Activated naive CD8-positive, alpha-beta T cell treated with anti-CD3 and anti-CD28 coated beads, Interleukin-2, amount 50 U/mL, for 24 hours (primary cell): ENCODE results near the gene GFRAL.
"Not testable (repeated sequence)": the region's sequence is repeated elsewhere in the genome, so short reads cannot be mapped to it uniquely, and the experiment has no call there.

Source experiments
- ATAC-seq: fragments of 150-1000 bp; cut with Tn5 transposase; one replicate; pipeline ENCODE4 v1.10.0; 2021
- DNase-seq: peaks from one replicate; pipeline ENCODE4 v3.0.0; 2021
- H3K27ac Mint-ChIP-seq: one replicate; pipeline ENCODE4 v1.8.0; 2021; ENCODE audit warnings: mild to moderate bottlenecking, mixed read lengths
- H3K27me3 Mint-ChIP-seq: one replicate; pipeline ENCODE4 v1.8.0; 2021; ENCODE audit warnings: mixed read lengths
- H3K36me3 Mint-ChIP-seq: one replicate; pipeline ENCODE4 v1.8.0; 2021; ENCODE audit warnings: low read depth, mixed read lengths
- H3K4me1 Mint-ChIP-seq: one replicate; pipeline ENCODE4 v1.8.0; 2021; ENCODE audit warnings: mixed read lengths
- H3K4me3 Mint-ChIP-seq: one replicate; pipeline ENCODE4 v1.8.0; 2021; ENCODE audit warnings: mild to moderate bottlenecking, moderate library complexity, mixed read lengths
- H3K9me3 Mint-ChIP-seq: one replicate; pipeline ENCODE4 v1.8.0; 2021; ENCODE audit warnings: mixed read lengths

Gene GFRAL, protein sequence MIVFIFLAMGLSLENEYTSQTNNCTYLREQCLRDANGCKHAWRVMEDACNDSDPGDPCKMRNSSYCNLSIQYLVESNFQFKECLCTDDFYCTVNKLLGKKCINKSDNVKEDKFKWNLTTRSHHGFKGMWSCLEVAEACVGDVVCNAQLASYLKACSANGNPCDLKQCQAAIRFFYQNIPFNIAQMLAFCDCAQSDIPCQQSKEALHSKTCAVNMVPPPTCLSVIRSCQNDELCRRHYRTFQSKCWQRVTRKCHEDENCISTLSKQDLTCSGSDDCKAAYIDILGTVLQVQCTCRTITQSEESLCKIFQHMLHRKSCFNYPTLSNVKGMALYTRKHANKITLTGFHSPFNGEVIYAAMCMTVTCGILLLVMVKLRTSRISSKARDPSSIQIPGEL

DNA sequence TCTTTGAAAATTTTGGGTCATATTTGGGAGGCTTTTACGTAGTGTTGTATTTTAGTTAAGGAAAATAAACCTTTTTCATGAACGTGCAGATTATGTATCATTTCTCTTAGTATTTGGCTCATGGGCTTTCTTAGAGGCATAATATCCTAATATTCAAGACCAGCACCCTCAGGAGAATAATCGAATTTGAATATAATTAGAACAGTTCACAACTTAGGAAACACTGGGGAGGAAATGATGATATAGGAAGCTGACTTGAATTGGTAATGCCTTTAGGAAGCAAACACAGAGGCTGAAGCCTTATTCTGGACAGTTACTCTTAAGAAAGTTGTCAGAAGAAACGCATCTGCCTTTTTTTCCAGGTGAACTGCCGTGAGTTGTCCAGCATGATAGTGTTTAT is at the start of gene GFRAL:
GFRAL (plus strand) TSS at position 301 of the 400 bp plus-strand sequence; CDS start at position 387, 86 bp downstream.
- H3K36me3 Mint-ChIP-seq, result no peaks in the 10 kb centered on the region
- DNase-seq (no peak), ATAC-seq (no peak)
- H3K9me3 Mint-ChIP-seq, result peaks cover 7% of the 10 kb centered on the region
- H3K4me3 Mint-ChIP-seq, result no peak within 1 kb of the TSS
- no peaks in the 10 kb centered on the region for H3K4me1 Mint-ChIP-seq
- H3K27ac Mint-ChIP-seq, result no peak within 1 kb of the TSS
- H3K27me3 Mint-ChIP-seq, result no peaks in the 10 kb centered on the region

- no peak for DNase-seq
- no peak overlapping the region for H3K27ac Mint-ChIP-seq
- H3K4me3 Mint-ChIP-seq, result no peak overlapping the region
- H3K36me3 Mint-ChIP-seq, result no peaks in the 10 kb centered on the region
- H3K4me1 Mint-ChIP-seq, result no peaks in the 10 kb centered on the region
- H3K27me3 Mint-ChIP-seq, result no peaks in the 10 kb centered on the region
- no peaks in the 10 kb centered on the region for H3K9me3 Mint-ChIP-seq
- ATAC-seq, result no peak
These were observed 49.6 kb upstream of the GFRAL start for GRCh38 chr6:55277646-55278045.

DNA sequence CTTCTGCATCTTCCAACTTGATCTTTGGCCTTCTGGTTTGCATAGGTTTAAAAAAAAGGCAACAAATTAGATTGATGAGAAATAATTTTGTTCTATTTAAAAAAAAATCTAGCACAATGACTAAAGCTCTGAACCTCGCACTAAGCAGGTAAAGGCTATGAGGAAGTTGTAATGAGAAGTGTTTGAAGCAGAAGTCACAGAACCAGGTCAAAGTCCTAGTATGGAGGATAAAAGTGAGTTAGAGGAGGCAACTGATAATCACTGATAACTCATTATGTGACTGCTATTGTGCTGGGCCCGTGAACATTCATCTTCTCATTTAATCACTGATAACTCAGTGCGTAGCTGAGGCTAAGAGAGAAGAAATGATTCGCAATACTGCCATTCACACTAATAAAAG is 46.1 kb upstream of the GFRAL start:
- no peak for ATAC-seq
- no peaks in the 10 kb centered on the region for H3K27me3 Mint-ChIP-seq
- no peaks in the 10 kb centered on the region for H3K4me1 Mint-ChIP-seq

GRCh38 chr6:55282115-55282514 is 45.2 kb upstream of the GFRAL start:
- H3K27ac Mint-ChIP-seq, result no peak overlapping the region
- H3K4me1 Mint-ChIP-seq, result no peaks in the 10 kb centered on the region
- no peak overlapping the region for H3K4me3 Mint-ChIP-seq
- no peak for ATAC-seq
- no peak for DNase-seq
- H3K9me3 Mint-ChIP-seq, result no peaks in the 10 kb centered on the region
- no peaks in the 10 kb centered on the region for H3K36me3 Mint-ChIP-seq
- no peaks in the 10 kb centered on the region for H3K27me3 Mint-ChIP-seq

More for the DNA sequence above, 46.1 kb upstream of the GFRAL start:
- no peaks in the 10 kb centered on the region for H3K9me3 Mint-ChIP-seq
- DNase-seq, result no peak
- H3K27ac Mint-ChIP-seq, result no peak overlapping the region
- H3K36me3 Mint-ChIP-seq, result no peaks in the 10 kb centered on the region
- H3K4me3 Mint-ChIP-seq, result no peak overlapping the region

DNA sequence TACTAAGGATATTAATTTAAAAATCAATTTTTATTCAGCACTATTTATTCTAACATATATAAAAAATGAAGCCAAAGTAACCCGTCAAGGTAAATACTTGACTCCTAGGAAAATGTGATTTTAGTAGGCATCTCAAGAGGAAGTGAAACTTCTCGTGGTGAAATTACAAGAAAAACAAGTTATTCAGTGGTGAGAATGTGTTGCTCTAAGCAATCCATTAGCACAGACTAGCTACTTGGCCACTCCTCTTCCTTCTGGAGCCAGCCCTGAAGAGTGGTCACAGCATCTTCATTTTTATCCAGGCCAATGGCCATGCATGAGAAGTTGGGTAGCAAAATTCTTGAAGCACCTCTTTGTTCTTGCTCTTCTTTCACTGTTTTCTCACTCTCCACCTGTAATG is 40.4 kb upstream of the GFRAL start:
- Mint-ChIP-seq H3K9me3 (peaks cover 7% of the 10 kb centered on the region), H3K4me3 (no peak overlapping the region), H3K27me3 (no peaks in the 10 kb centered on the region), H3K4me1 (no peaks in the 10 kb centered on the region), H3K27ac (no peak overlapping the region), H3K36me3 (no peaks in the 10 kb centered on the region)
- no peak for DNase-seq
- ATAC-seq, result no peak

DNA sequence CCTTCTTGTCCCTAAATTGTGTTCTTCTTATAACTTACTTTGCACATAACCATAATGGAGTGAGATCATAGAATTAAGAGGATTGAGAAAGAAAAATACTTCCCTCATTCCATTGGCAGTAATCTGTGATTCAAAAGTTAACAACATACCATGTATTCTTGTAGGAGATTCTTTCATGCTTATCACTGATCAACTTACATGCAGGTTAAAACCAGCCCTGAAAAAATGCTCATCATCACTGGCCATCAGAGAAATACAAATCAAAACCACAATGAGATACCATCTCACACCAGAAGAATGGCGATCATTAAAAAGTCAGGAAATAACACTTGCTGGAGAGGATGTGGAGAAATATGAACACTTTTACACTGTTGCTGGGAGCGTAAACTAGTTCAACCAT is 36.5 kb upstream of the GFRAL start:
- Mint-ChIP-seq H3K27me3 (no peaks in the 10 kb centered on the region), H3K4me3 (no peak overlapping the region)
- DNase-seq, result no peak

GRCh38 chr6:55293116-55293515 is 34.2 kb upstream of the GFRAL start:
- ATAC-seq, result no peak

More for the DNA sequence above, 36.5 kb upstream of the GFRAL start:
- H3K4me1 Mint-ChIP-seq, result no peaks in the 10 kb centered on the region
- peaks cover 7% of the 10 kb centered on the region for H3K9me3 Mint-ChIP-seq
- H3K36me3 Mint-ChIP-seq, result no peaks in the 10 kb centered on the region
- no peak for ATAC-seq
- H3K27ac Mint-ChIP-seq, result no peak overlapping the region

GRCh38 chr6:55297214-55297613 is 30.1 kb upstream of the GFRAL start:
- not testable (repeated sequence) for DNase-seq, H3K36me3 Mint-ChIP-seq, H3K4me1 Mint-ChIP-seq, H3K9me3 Mint-ChIP-seq, H3K4me3 Mint-ChIP-seq, H3K27me3 Mint-ChIP-seq, ATAC-seq, H3K27ac Mint-ChIP-seq

More at GRCh38 chr6:55293116-55293515, 34.2 kb upstream of the GFRAL start:
- H3K27me3 Mint-ChIP-seq, result no peaks in the 10 kb centered on the region
- no peak overlapping the region for H3K4me3 Mint-ChIP-seq
- DNase-seq, result no peak
- H3K27ac Mint-ChIP-seq, result no peak overlapping the region
- H3K4me1 Mint-ChIP-seq, result no peaks in the 10 kb centered on the region
- no peaks in the 10 kb centered on the region for H3K36me3 Mint-ChIP-seq
- H3K9me3 Mint-ChIP-seq, result peaks cover 17% of the 10 kb centered on the region

- no peak overlapping the region for H3K27ac Mint-ChIP-seq
- no peak for ATAC-seq
- no peaks in the 10 kb centered on the region for H3K27me3 Mint-ChIP-seq
- no peak for DNase-seq
- H3K4me3 Mint-ChIP-seq, result no peak overlapping the region
- no peaks in the 10 kb centered on the region for H3K4me1 Mint-ChIP-seq
- H3K9me3 Mint-ChIP-seq, result peaks cover 10% of the 10 kb centered on the region
- H3K36me3 Mint-ChIP-seq, result no peaks in the 10 kb centered on the region
These were observed 27.8 kb upstream of the GFRAL start for GRCh38 chr6:55299286-55299985.

GRCh38 chr6:55304747-55305146 is 22.5 kb upstream of the GFRAL start:
- H3K27me3 Mint-ChIP-seq, result no peaks in the 10 kb centered on the region
- no peak overlapping the region for H3K4me3 Mint-ChIP-seq
- DNase-seq (no peak), ATAC-seq (no peak)
- no peaks in the 10 kb centered on the region for H3K4me1 Mint-ChIP-seq
- H3K36me3 Mint-ChIP-seq, result no peaks in the 10 kb centered on the region
- H3K9me3 Mint-ChIP-seq, result peaks cover 4% of the 10 kb centered on the region
- no peak overlapping the region for H3K27ac Mint-ChIP-seq

DNA sequence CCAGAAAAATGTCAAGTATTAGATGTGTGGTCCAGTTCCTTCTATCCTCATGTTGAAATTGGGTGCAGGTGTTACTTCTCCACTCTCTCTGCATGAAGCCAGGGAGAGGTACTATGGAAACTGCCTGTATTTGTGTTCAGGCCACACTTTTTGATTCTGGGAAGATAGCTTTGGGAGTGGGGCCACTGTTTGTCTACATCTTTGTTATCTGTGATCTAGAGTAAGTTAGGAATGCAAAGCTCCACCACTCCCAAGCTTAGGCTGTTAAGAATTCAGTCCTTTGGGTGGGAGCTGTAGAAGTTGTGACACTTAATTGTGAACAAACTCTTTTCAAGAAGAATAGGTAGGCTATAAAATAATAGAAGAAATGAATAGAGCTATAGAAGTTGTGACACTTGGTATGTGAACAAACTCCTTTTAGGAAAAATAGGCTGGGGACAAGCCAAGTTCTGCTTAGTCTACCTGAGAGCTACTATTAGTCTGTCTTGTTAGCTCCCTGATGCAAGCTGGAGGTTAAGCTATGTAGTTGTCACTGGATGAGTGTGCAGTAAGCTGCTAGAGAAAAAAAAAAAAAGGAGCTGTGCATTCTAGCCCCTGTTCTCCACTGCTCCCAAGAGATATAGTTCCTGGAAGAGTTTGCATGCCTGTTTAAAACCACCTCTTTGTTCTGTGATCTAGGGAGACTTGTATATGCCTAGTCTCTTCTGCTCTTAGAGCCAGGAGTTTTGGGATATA is 7.1 kb upstream of the GFRAL start:
- ATAC-seq (no peak), DNase-seq (no peak)
- Mint-ChIP-seq H3K27ac (no peak overlapping the region), H3K27me3 (no peaks in the 10 kb centered on the region), H3K4me1 (no peaks in the 10 kb centered on the region), H3K9me3 (peaks cover 19% of the 10 kb centered on the region), H3K36me3 (no peaks in the 10 kb centered on the region), H3K4me3 (no peak overlapping the region)

- DNase-seq (no peak), ATAC-seq (no peak)
- H3K4me3 Mint-ChIP-seq, result no peak overlapping the region
- peaks cover 19% of the 10 kb centered on the region for H3K9me3 Mint-ChIP-seq
- no peaks in the 10 kb centered on the region for H3K36me3 Mint-ChIP-seq
- no peak overlapping the region for H3K27ac Mint-ChIP-seq
- H3K4me1 Mint-ChIP-seq, result no peaks in the 10 kb centered on the region
- H3K27me3 Mint-ChIP-seq, result no peaks in the 10 kb centered on the region
These were observed 6.6 kb upstream of the GFRAL start for GRCh38 chr6:55320696-55321086.

DNA sequence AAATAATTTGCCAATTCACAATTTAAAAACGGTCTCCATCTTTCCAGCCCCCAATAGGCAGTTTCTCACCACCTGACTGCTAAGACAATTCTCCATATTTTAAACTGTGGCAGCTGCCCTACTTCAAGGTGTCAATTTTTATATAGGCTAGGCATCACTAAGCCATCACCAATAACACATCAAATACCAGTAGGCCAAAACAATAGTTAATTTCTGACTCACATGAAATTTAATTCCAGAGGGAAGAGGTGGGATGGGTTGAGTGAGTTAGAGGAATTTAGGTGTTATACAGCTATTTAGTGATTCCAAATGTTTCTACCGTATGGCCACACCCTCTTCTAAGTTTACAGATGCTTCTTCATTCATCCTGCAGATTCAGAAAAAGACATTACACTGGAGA is 49.9 kb downstream of the GFRAL start:
- no peaks in the 10 kb centered on the region for H3K4me1 Mint-ChIP-seq
- no peak for DNase-seq
- no peaks in the 10 kb centered on the region for H3K27me3 Mint-ChIP-seq
- ATAC-seq, result no peak
- no peak overlapping the region for H3K27ac Mint-ChIP-seq
- H3K9me3 Mint-ChIP-seq, result peaks cover 12% of the 10 kb centered on the region
- H3K4me3 Mint-ChIP-seq, result no peak overlapping the region
- H3K36me3 Mint-ChIP-seq, result no peaks in the 10 kb centered on the region

GRCh38 chr6:55379471-55379870 is 52.2 kb downstream of the GFRAL start:
- Mint-ChIP-seq H3K27me3 (no peaks in the 10 kb centered on the region), H3K4me3 (no peak overlapping the region), H3K36me3 (no peaks in the 10 kb centered on the region), H3K4me1 (no peaks in the 10 kb centered on the region), H3K27ac (no peak overlapping the region), H3K9me3 (peaks cover 12% of the 10 kb centered on the region)
- no peak for ATAC-seq
- no peak for DNase-seq

DNA sequence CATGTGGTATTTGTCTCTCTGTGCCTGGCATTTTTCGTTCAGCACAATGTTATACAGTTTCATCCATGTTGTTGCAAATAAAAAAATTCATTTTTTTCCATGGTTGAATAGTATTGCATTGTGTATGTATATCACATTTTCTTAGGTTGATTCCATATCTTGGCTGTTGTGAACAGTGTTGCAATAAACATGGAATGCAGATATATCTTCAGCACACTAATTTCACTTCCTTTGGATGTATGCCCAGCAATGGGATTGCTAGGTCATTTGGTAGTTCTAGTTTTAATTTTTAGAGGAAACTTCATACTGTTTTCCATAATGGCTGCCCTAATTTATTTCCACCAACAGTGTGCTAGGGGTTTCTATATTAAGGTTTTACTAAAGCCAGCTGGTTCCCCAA is 52.6 kb downstream of the GFRAL start:
- DNase-seq (no peak), ATAC-seq (no peak)
- no peaks in the 10 kb centered on the region for H3K36me3 Mint-ChIP-seq
- no peak overlapping the region for H3K27ac Mint-ChIP-seq
- H3K4me3 Mint-ChIP-seq, result no peak overlapping the region
- peaks cover 12% of the 10 kb centered on the region for H3K9me3 Mint-ChIP-seq
- H3K27me3 Mint-ChIP-seq, result no peaks in the 10 kb centered on the region
- H3K4me1 Mint-ChIP-seq, result no peaks in the 10 kb centered on the region
